ENCODE measurements around the gene SYPL2.

DNA sequence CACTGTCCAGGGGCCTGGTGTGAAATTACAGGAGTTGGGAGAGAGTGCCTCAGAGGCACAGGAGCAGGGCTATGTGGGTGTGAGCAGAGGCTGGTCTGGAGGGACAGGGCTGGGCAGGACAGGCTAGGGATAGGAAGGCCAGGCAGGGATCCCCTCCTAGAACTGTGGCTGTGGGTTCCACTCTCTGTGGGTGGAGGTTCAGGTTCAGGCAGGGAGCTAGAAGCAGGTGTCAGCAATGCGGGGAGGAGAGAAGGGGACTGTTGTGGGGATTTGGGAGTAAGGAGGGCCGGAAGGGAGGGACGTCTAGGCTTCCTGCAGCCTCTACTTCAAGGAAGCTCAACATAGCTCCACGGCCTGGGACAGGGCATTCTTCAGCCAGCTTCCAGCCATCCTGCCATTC is 65.0 kb downstream of the SYPL2 start:
- no peak for TF ChIP-seq CTCF (conservative IDR thresholded peaks at IDR 0.05; ENCODE audit: low read length)
- no peak for TF ChIP-seq EZH2phosphoT487 (IDR thresholded peaks at IDR 0.05; ENCODE audit: borderline replicate concordance)

Data from Loucy (cell line).